CD4-positive, alpha-beta T cell treated with Interferon alpha-2 for 1 hour (primary cell): ENCODE measurements around the gene ANGPT4.

Experiments used
- DNase-seq, 2 donors: peaks; one replicate each; pipeline ENCODE4 v3.0.0-alpha.2; 2020 to 2022

The ANGPT4 gene, protein sequence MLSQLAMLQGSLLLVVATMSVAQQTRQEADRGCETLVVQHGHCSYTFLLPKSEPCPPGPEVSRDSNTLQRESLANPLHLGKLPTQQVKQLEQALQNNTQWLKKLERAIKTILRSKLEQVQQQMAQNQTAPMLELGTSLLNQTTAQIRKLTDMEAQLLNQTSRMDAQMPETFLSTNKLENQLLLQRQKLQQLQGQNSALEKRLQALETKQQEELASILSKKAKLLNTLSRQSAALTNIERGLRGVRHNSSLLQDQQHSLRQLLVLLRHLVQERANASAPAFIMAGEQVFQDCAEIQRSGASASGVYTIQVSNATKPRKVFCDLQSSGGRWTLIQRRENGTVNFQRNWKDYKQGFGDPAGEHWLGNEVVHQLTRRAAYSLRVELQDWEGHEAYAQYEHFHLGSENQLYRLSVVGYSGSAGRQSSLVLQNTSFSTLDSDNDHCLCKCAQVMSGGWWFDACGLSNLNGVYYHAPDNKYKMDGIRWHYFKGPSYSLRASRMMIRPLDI

GRCh38 chr20:916125-916799, at the start of gene ANGPT4:
TSS of gene ANGPT4 (minus strand) at chr20:916334. CDS start at chr20:916214, 120 bp downstream.
- DNase-seq = no peak

DNA sequence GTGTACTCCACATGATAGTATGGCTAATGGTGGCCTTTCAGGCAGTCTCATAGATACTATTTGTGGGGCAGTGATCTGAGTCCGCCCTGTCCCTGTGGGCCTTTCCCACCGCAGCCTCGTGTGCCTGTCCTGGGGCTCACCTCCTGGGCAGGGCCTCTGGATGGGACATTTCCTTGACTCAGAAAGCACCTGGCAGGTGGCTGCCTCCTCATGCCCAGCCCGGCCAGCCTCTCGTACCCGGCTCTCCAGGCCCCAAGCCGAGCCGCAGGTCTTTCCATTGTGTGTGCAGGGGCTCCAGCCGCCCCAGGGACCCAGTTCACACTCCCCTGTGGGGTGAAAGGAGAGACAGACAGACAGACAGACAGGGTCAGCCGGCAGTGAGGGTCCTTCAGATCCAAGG, 47.7 kb upstream of the ANGPT4 start:
- no peak for DNase-seq

DNA sequence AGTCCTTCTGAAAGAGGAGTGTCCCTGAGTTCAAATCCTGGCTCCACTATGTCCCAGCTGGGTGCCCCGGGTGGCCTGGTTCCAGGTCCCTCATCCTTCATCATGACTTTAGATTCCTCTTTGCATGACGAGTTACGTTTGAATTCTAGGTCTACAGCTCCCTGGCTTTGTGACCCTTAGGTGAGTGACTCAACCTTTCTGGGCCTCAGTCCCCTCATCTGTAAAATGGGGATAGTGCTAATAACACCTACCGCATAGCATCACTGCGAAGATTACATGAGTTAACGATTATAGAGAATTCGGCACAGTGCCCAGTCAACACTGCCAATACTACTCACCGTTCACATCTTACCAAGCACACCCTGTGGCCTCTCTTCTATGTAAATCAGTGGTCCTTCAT, 46.5 kb upstream of the ANGPT4 start:
- no peak for DNase-seq

DNA sequence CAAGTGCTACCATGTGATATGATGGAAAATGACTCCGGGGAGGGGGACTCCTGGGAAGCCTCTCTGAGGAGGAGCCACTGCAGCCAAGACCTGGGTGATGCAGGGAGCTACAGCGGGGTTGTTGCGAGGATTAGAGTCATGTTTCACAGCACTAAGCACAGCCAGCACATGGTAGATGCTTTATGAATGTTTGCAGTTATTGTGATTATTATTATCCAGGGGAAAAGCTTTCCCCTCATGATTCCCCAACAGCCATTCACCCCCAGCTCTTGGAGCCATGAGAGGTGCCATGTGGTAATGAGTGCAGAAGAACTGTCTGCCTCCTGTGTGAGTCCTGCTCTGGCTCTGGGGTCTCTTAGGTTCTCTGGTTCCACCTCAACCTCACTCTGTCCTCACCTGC, 46.1 kb upstream of the ANGPT4 start:
- DNase-seq = no peak

DNA sequence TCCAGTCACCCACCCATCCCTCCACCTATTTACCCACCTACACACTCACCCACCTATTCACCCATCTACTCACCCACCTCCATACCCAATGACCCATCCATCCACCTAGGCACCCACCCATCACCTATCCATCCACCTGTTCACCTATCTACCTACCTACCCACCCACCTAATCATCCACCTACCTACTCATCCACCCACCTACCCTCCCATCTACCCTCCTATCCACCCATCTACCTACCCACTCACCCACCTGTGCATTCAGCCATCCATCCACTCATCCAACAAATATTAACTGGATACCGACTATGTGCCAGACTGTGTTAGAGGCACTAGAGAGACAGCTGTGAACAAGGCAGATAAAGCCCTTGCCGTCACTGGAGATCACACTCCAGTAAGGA, 45.6 kb upstream of the ANGPT4 start:
- DNase-seq = no peak

GRCh38 chr20:959996-960615, 44.0 kb upstream of the ANGPT4 start:
- DNase-seq = no peak

DNA sequence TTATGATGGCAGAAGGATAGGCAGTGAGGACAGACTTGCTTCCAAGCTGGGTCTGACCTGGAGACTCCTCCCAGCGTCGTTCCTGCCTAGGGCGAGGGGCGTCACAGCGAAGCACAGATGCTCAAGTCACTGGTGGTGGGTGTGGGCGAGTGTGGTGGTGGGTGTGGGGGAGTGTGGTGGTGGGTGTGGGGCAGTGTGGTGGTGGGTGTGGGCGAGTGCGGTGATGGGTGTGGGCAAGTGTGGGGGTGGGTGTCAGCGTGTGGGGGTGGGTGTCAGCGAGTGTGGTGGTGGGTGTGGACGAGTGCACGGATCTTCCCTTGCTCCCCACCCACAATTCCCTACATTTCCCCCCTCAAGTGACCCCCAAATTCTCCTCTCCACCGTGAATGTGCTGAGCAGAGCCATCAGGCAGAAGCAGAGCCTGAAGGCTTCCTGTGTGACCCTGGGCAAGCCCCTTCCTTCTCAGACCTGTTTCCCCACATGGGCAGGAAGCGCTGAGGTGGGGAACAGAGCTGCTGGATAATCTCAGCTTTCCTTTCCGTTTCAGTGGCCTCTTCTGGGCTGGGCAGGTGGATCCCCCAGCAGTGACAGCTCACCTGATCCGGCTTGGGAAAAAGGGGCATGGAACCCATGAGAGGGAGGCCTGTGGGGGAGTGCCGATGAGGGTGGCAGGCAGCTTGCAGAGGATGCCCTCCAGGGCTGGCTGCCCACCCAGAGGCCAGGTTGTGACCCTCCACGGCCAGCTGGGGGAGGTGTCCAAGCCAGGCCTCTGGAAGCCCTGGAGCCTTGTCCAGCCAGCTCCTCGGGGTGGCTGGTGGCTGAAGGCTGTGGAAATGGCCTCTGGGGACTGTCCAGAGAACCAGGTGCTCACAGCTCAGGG, 43.0 kb upstream of the ANGPT4 start:
- DNase-seq = no peak

DNA sequence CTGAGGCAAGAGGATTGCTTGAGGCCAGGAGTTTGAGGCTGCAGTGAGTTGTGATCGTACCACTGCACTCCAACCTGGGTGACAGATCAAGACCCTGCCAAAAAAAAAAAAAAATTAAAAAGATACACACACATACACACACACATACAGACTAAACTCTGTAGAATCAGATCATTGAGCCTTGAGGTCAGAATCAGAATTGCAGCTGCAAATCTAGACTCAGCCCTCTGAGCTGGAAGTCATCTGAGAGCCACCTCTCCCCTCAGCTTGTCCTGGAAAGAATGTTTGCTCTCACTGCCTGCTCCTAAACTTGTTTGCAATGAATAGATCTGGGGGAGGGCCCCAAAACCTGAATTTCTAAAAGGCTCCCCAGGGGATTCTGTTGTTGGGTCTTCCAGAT, 41.4 kb upstream of the ANGPT4 start:
- no peak for DNase-seq

DNA sequence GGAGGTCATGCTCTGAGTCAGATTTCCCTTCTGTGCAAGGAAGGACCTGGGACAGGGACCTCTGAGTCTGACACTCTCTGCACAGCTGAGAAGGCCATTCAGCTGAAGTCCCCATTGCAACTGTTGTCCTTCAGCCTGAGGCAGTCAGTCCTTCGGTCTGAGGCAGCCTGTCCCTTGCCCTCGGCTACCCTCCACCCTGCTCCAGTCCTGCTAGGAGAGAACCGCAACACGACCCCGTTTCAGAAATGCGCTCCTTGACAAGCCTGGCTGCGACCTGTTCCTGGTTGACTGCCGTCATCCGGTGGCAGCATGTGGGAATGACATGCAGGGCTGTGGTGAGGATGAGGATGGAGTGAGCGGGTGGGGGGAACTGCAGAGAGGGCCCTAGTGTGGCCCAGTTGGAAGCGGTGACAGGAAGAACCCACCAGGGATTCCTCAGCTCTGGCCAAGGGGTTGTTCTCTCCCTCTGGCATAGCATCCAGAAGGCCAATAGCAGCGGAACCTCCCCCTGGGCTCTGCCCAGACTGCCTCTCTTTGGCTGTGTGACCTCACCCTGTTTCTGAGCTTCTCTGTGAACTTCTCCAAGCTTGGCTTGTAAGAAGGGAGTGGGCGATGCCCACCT, 40.3 kb upstream of the ANGPT4 start:
- DNase-seq = peak; percentile 70 to 77

DNA sequence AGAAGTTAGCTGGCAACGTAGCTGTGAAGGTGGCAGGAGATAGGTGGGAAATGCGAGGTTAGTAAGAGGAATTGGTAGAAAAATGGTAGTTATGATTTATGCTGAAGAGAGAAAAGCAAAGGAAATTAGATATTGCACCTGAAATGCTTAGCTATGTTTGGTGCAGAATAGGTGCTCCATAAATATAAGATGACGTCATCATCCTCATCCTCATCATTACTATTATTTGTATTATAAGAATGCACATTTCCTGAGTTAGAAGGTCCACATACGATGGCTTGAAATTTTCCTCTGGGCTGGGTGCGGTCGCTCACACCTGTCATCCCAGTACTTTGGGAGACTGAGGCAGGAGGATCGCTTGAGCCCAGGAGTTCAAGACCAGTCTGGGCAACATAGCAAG, 39.5 kb upstream of the ANGPT4 start:
- DNase-seq = no peak

DNA sequence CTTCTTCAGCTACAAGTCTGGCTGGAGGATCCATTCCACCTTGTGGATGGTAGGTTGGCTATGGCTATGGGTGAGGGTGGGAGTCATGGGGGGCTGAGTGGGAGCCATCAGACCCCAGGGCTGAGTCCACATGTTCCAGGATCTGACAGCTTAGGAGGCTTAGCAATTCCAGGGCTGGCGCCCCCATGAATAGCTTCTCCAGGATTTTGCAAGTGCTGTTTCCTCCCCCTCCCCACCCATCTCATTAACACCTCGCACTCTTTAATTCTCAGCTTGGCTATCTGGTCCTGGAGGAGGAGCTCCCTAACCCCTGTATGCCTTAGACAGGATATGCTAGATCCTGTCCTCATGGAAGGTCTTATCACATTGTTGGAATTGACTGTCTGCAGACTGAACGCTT, 39.0 kb upstream of the ANGPT4 start:
- no peak for DNase-seq

GRCh38 chr20:953742-954141, 37.6 kb upstream of the ANGPT4 start:
- DNase-seq = no peak

GRCh38 chr20:952196-952795, 36.2 kb upstream of the ANGPT4 start:
- no peak for DNase-seq

GRCh38 chr20:951384-952169, 35.4 kb upstream of the ANGPT4 start:
- DNase-seq = no peak

GRCh38 chr20:949717-950116, 33.6 kb upstream of the ANGPT4 start:
- DNase-seq = no peak

DNA sequence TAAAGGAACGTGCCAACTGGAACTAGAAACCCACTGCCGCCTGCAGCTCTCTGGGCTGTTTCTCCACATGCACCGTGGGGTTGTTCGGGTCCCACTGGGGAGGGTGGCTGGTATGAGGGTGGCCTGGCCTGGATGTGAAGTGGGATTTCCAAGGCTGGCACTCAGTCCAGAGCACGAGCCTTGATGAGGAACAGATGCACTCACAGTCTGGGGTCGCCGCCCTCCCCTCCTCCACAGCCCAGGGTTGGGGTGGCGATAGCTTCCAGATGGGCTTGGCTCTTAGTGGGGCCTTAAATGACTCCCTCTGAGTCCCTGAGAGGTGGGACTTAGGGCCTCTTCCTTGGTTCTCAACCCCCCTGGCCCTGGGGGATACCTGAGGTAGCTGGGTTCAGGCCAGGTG, 30.7 kb upstream of the ANGPT4 start:
- DNase-seq = no peak

DNA sequence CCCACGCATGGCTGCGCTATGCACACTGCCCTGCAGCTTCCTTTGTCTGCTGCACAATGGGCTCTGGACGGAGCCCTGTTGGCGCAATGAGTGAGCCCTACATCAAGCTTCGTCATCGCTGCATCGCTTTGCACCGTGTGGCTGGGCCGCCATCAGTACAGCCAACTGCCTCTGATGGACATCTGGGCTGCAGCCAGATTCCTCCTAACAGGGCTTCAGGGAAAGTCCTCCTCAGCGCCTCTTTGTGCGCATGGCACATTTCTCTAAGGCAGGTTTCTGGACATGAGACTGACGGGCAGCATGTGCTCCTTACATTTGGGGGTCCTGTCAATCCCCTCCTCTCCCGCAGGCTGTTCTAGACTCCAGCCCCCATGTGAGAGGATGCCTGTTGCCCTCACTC, 29.7 kb upstream of the ANGPT4 start:
- DNase-seq = no peak

DNA sequence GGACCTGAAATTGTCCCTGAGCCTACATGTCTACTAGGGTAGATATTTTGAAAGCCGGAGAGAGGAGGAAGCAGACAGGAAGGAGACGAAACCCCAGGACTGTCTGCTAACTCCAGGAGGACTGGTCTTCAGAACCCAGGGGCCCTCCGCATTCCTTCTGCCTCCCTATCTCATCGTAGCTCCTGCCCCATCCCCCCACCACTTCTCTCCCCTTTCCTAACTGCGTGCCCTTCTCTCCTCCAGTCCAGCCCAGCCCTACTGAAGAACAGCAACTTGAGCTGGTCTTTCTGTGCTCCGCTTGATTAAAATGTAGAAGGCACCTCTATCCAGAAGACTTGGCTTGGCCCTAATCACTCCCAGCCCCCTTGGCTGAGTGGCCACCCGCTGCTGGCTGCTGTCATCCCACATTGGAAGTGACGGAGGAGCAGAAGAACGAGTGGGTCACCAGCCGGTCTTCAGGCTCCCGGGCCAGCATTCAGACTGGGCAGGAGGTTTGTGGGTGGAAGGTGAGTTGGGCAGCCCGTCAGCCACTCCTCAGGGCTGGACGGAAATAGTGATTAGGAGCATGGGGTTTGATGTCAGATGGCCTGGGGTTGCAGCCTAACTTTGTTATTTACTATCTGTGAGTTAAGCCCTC, 28.8 kb upstream of the ANGPT4 start:
- no peak for DNase-seq

- no peak for DNase-seq
These were observed 28.0 kb upstream of the ANGPT4 start for GRCh38 chr20:944148-944547.

DNA sequence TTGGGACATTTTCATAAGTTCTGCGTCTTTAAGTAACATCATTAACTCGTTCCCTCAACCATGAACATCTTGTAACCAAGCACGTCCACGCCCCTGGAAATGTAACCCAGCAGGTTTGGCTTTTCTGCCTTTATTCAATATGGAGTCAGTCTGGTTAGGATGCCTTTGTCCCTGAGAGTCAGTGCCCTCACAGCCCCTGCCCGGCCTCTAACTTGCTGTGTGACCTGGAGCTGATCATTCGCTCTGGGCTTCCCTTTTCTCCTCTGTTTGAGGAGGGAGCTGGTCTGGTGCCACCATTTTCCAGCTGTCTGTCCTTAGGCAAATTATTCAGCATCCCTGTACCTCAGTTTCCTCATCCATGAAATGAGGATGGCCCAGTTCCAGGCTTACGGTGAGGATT, 26.5 kb upstream of the ANGPT4 start:
- no peak for DNase-seq

GRCh38 chr20:940926-941325, 24.8 kb upstream of the ANGPT4 start:
- no peak for DNase-seq
